ENCODE results near the gene TENT5C. TPM values are rescaled to one million over a fixed set of nuclear protein-coding genes. Genes with fewer than 3 reads are reported as not detected.

Gene TENT5C
- total and polyA plus RNA-seq, 9 of the 15 experiments (the other 6 are each of a cell fraction or from before 2014, with no cell fraction given), result 1.8 to 7.7 (median 4.0) TPM

GRCh38 chr1:117602862-117603261, 3.0 kb upstream of the TENT5C start (continued):
- TF ChIP-seq TCF15 (CRISPR knock-in tag; IDR thresholded peaks at IDR 0.05) (no peak), SMARCB1 (IDR thresholded peaks at IDR 0.05; ENCODE audit: insufficient read length, low read depth) (no peak), CHCHD3 (CRISPR knock-in tag; IDR thresholded peaks at IDR 0.05) (no peak), HES1 (IDR thresholded peaks at IDR 0.05; ENCODE audit: low read depth) (no peak), U2AF2 (optimal IDR thresholded peaks at IDR 0.05; ENCODE audit: low read depth, low read length) (no peak), CC2D1A (IDR thresholded peaks at IDR 0.05) (no peak)

- peak overlapping the region; percentile 88 for H3K4me2 ChIP-seq (ENCODE audit: insufficient read depth, low read length)
- peak; percentile 23 for ATAC-seq
- H2AFZ ChIP-seq (ENCODE audit: low read depth, low read length), result peak overlapping the region; percentile 99
- H3K36me3 ChIP-seq (ENCODE audit: control insufficient read depth, insufficient read depth, low read length), result no peaks in the 10 kb centered on the region; the same call in 1 of the 3 replicates
- ChIA-PET POLR2A (interaction anchor here (1.1 to 14.3 kb wide), 8 partner anchors 13 to 104 kb away, joined by 3 to 383 read pairs (median 5); no protein-coding TSS in a partner anchor), CTCF (ENCODE audit: low intra/inter-chr PET ratio) (interaction anchor here (1.2 kb wide), 1 partner anchor 70 kb away, joined by 4 read pairs; no protein-coding TSS in a partner anchor)
- H3K4me3 ChIP-seq, result peak overlapping the region; percentile 70
- no peaks in the 10 kb centered on the region for H3K9me3 ChIP-seq (replicated peaks; ENCODE audit: control insufficient read depth, insufficient read depth, low read depth, low read length)
- in situ Hi-C loops (cut with MboI), result no loop called here
- H3K9me1 ChIP-seq (ENCODE audit: control insufficient read depth, insufficient read depth, low read length), result no peaks in the 10 kb centered on the region
- peaks cover 43% of the 10 kb centered on the region for H3K79me2 ChIP-seq (ENCODE audit: control insufficient read depth, insufficient read depth, low read length)
- peak in 1 of 4 experiments; percentile 52 for DNase-seq (ENCODE audit: extremely low read depth in 1 of 4, low spot score in 3 of 4)
- peak overlapping the region; percentile 58 for H3K27ac ChIP-seq (ENCODE audit: extremely low read depth, low read depth, low read length)
- TSS peak; percentile 85 for BruUV-seq (replicated peaks)
- intact Hi-C loops (cut with micrococcal nuclease), result no loop called here
- peak overlapping the region; percentile 63 to 91 for H3K9ac ChIP-seq (ENCODE audit: insufficient read depth in 1 of 2, low read depth in 2 of 2, low read length in 2 of 2)
- FAIRE-seq, result peak; percentile 29
- H4K20me1 ChIP-seq (replicated peaks; ENCODE audit: control insufficient read depth, insufficient read depth, low read length), result no peaks in the 10 kb centered on the region
- 2% methylated on average over 29 of the region's 29 CpGs for WGBS (ENCODE audit: insufficient coverage, low coverage, missing lambda C conversion rate)
- H3K4me1 ChIP-seq (replicated peaks in 1 of 2; ENCODE audit: control insufficient read depth in 2 of 2, insufficient read depth in 2 of 2, low read length in 2 of 2), result peaks cover 37 to 41% of the 10 kb centered on the region in 2 experiments
- H3K27me3 ChIP-seq (ENCODE audit: control insufficient read depth in 2 of 2, insufficient read depth in 2 of 2, low read length in 2 of 2), result no peaks in the 10 kb centered on the region
- TF ChIP-seq NR2F6 (CRISPR knock-in tag; IDR thresholded peaks at IDR 0.05) (no peak), MYC (IDR thresholded peaks at IDR 0.05; ENCODE audit: low read depth, low read length) (0 out of 2 replicates have a peak, but pooled peaks have one; percentile 1), MYC (CRISPR knock-in tag; IDR thresholded peaks at IDR 0.05; ENCODE audit: borderline replicate concordance, low read depth) (no peak), ZFPM2 (CRISPR knock-in tag; IDR thresholded peaks at IDR 0.05) (0 out of 2 replicates have a peak, but pooled peaks have one; percentile 18), TRIM28 (IDR thresholded peaks at IDR 0.05) (no peak), PTRF (tag; IDR thresholded peaks at IDR 0.05) (no peak), ZNF140 (CRISPR knock-in tag; IDR thresholded peaks at IDR 0.05) (no peak), HDAC2 (IDR thresholded peaks at IDR 0.05) (peak; percentile 82), LCOR (CRISPR knock-in tag; IDR thresholded peaks at IDR 0.05) (0 out of 2 replicates have a peak, but pooled peaks have one; percentile 32), DIDO1 (tag; IDR thresholded peaks at IDR 0.05; ENCODE audit: low read depth) (no peak), NKRF (IDR thresholded peaks at IDR 0.05; ENCODE audit: borderline replicate concordance) (peak; percentile 70; the same call in 1 of the 2 replicates), KLF10 (CRISPR knock-in tag; IDR thresholded peaks at IDR 0.05) (no peak), POU5F1 (IDR thresholded peaks at IDR 0.05; ENCODE audit: borderline replicate concordance, low read depth, low read length, partially characterized antibody) (no peak), MAFF (IDR thresholded peaks at IDR 0.05; ENCODE audit: low read length) (peak; percentile 37), OTX1 (CRISPR knock-in tag; IDR thresholded peaks at IDR 0.05) (peak; percentile 27; the same call in 1 of the 2 replicates)
Observed at GRCh38 chr1:117605164-117605773, 579 bp upstream of the TENT5C start.

Measured in K562 (cell line).